Ishikawa (cell line): ENCODE measurements around the gene ARSI.

Source experiments
- CEBPB ChIP-seq: IDR thresholded peaks from 2 replicates; pipeline ENCODE4 v1.6.1; 2012
- CREB1 ChIP-seq: IDR thresholded peaks from 2 replicates; pipeline ENCODE4 v1.6.1; 2012; ENCODE audit warnings: low read depth
- EGR1 ChIP-seq: IDR thresholded peaks from 2 replicates; pipeline ENCODE4 v1.6.1; 2012
- EP300 ChIP-seq: IDR thresholded peaks from 2 replicates; pipeline ENCODE4 v1.6.1; 2012; ENCODE audit warnings: borderline replicate concordance
- FOXM1 ChIP-seq: IDR thresholded peaks from 2 replicates; pipeline ENCODE4 v1.6.1; 2012; ENCODE audit warnings: low read depth, borderline replicate concordance
- MAX ChIP-seq: IDR thresholded peaks from 2 replicates; pipeline ENCODE4 v1.6.1; 2012
- NFIC ChIP-seq: IDR thresholded peaks from 2 replicates; pipeline ENCODE4 v1.6.1; 2012
- RAD21 ChIP-seq: IDR thresholded peaks from 2 replicates; pipeline ENCODE4 v1.6.1; 2012; ENCODE audit warnings: low read depth
- REST ChIP-seq: IDR thresholded peaks from 2 replicates; pipeline ENCODE4 v1.6.1; 2012; ENCODE audit warnings: low read depth, mild to moderate bottlenecking
- TAF1 ChIP-seq: IDR thresholded peaks from 2 replicates; pipeline ENCODE4 v1.6.1; 2012; ENCODE audit warnings: low read depth, mild to moderate bottlenecking
- TCF12 ChIP-seq: IDR thresholded peaks from 2 replicates; pipeline ENCODE4 v1.6.1; 2012; ENCODE audit warnings: low read depth
- TEAD4 ChIP-seq: IDR thresholded peaks from 2 replicates; pipeline ENCODE4 v1.6.1; 2012
- USF1 ChIP-seq: IDR thresholded peaks from 2 replicates; pipeline ENCODE4 v1.6.1; 2012
- YY1 ChIP-seq: IDR thresholded peaks from 2 replicates; pipeline ENCODE4 v1.6.1; 2012; ENCODE audit warnings: low read depth
- ZBTB7A ChIP-seq: IDR thresholded peaks from 2 replicates; pipeline ENCODE4 v1.6.1; 2012; ENCODE audit warnings: low read depth

Gene ARSI

GRCh38 chr5:150278916-150279315, 23.8 kb downstream of the ARSI start:
- TF ChIP-seq NFIC (no peak), USF1 (no peak), REST (no peak), EP300 (no peak), CREB1 (no peak), CEBPB (no peak), EGR1 (no peak), RAD21 (no peak), TCF12 (no peak), ZBTB7A (no peak), FOXM1 (no peak), YY1 (no peak), TAF1 (no peak)

GRCh38 chr5:150278046-150278730, 24.5 kb downstream of the ARSI start:
- TF ChIP-seq REST, result no peak
- TF ChIP-seq ZBTB7A, result no peak
- no peak for TF ChIP-seq CREB1
- no peak for TF ChIP-seq YY1

GRCh38 chr5:150277043-150277442, 25.7 kb downstream of the ARSI start:
- no peak for TF ChIP-seq EP300
- no peak for TF ChIP-seq USF1
- no peak for TF ChIP-seq RAD21
- TF ChIP-seq CREB1, result no peak
- TF ChIP-seq FOXM1, result no peak
- no peak for TF ChIP-seq CEBPB
- no peak for TF ChIP-seq TEAD4
- no peak for TF ChIP-seq REST
- no peak for TF ChIP-seq ZBTB7A
- no peak for TF ChIP-seq YY1

GRCh38 chr5:150274811-150275210, 27.9 kb downstream of the ARSI start:
- TF ChIP-seq ZBTB7A (no peak), MAX (no peak), USF1 (no peak), RAD21 (no peak), CREB1 (no peak), REST (no peak), TAF1 (no peak), EGR1 (no peak), CEBPB (no peak), FOXM1 (no peak)
